ENCODE data around the gene MYO1D. TPM values are rescaled to one million over a fixed set of nuclear protein-coding genes. Genes with fewer than 3 reads are reported as not detected.

MYO1D gene
- total RNA-seq, 1 donor from 2014 or later: 73.3 TPM

GRCh38 chr17:32684087-32684958, 192.6 kb downstream of the MYO1D start:
- H3K27me3 ChIP-seq: no peaks in the 10 kb centered on the region
- ATAC-seq (no peak), DNase-seq (no peak)
- TF ChIP-seq CTCF (IDR thresholded peaks at IDR 0.05): no peak
- no peaks in the 10 kb centered on the region for H3K4me1 ChIP-seq
- H3K9me3 ChIP-seq: no peaks in the 10 kb centered on the region
- no peak overlapping the region for H3K4me3 ChIP-seq
- intact Hi-C loops (cut with DNase I): no loop called here
- no peak overlapping the region for H3K27ac ChIP-seq
- no peaks in the 10 kb centered on the region for H3K36me3 ChIP-seq

- intact Hi-C loops (cut with DNase I): no loop called here
- Histone ChIP-seq H3K27me3 (no peaks in the 10 kb centered on the region), H3K27ac (no peak overlapping the region), H3K36me3 (no peaks in the 10 kb centered on the region), H3K4me3 (no peak overlapping the region), H3K9me3 (no peaks in the 10 kb centered on the region), H3K4me1 (peaks cover 12% of the 10 kb centered on the region)
- DNase-seq: no peak
- ATAC-seq: no peak
- TF ChIP-seq CTCF (IDR thresholded peaks at IDR 0.05): no peak
Measured at GRCh38 chr17:32673964-32674363, 203.0 kb downstream of the MYO1D start.

- Histone ChIP-seq H3K4me3 (no peak overlapping the region), H3K27ac (no peak overlapping the region), H3K27me3 (no peaks in the 10 kb centered on the region), H3K36me3 (no peaks in the 10 kb centered on the region), H3K4me1 (peaks cover 12% of the 10 kb centered on the region), H3K9me3 (no peaks in the 10 kb centered on the region)
- TF ChIP-seq CTCF (IDR thresholded peaks at IDR 0.05): no peak
- ATAC-seq (no peak), DNase-seq (no peak)
- intact Hi-C loops (cut with DNase I): no loop called here
Measured at GRCh38 chr17:32672711-32673110, 204.2 kb downstream of the MYO1D start.

- intact Hi-C loops (cut with DNase I): no loop called here
- DNase-seq: no peak
- ATAC-seq: no peak
- H3K27ac ChIP-seq: no peak overlapping the region
- H3K9me3 ChIP-seq: no peaks in the 10 kb centered on the region
- H3K4me1 ChIP-seq: peaks cover 12% of the 10 kb centered on the region
- no peaks in the 10 kb centered on the region for H3K27me3 ChIP-seq
- H3K36me3 ChIP-seq: no peaks in the 10 kb centered on the region
- H3K4me3 ChIP-seq: no peak overlapping the region
- no peak for TF ChIP-seq CTCF (IDR thresholded peaks at IDR 0.05)
Measured at GRCh38 chr17:32671896-32672295, 205.0 kb downstream of the MYO1D start.

- Histone ChIP-seq H3K9me3 (no peaks in the 10 kb centered on the region), H3K4me1 (no peaks in the 10 kb centered on the region), H3K36me3 (no peaks in the 10 kb centered on the region), H3K27ac (no peak overlapping the region), H3K4me3 (no peak overlapping the region), H3K27me3 (no peaks in the 10 kb centered on the region)
- DNase-seq: no peak
- TF ChIP-seq CTCF (IDR thresholded peaks at IDR 0.05): no peak
- peak; percentile 27 for ATAC-seq
- intact Hi-C loops (cut with DNase I): no loop called here
Measured at GRCh38 chr17:32664936-32665583, 211.9 kb downstream of the MYO1D start.

Data from upper lobe of right lung (tissue), 1 donor.